HEK293 (cell line): ENCODE results near the gene DISC1.
A peak's percentile ranks its signal among the peaks of the same experiment; 100 is the strongest.

Experiments
- CTCF ChIA-PET: fragments of 350-600 bp; formaldehyde crosslinking; extraction: SDS; loops from one replicate; lab custom pipeline; 2021; ENCODE audit warnings: antibody characterized with exemption; lab: Yijun Ruan, JAX
- POLR2A ChIA-PET: fragments of 300-600 bp; formaldehyde crosslinking; extraction: SDS; loops from one replicate; lab custom pipeline; 2020; ENCODE audit warnings: antibody characterized with exemption, inconsistent platforms; lab: Yijun Ruan, JAX
- H3K27ac ChIP-seq: fragments of 200-500 bp; sonication (Bioruptor generic); 2 replicates; pipeline ENCODE4 v1.5.1; 2014; ENCODE audit warnings: low read depth, low read length, control low read depth, inconsistent platforms; ENCODE audit errors: extremely low read depth
- H3K36me3 ChIP-seq, 2 experiments: fragments of 200-500 bp in 1 of 2; sonication (Bioruptor generic) in 1 of 2; 1 replicate in 1 of 2; 2 replicates in 1 of 2; pipeline ENCODE4 v1.5.1; 2014 to 2017; ENCODE audit warnings: inconsistent platforms in 2 of 2, low read length in 2 of 2; ENCODE audit not compliant: control insufficient read depth in 2 of 2, insufficient read depth in 1 of 2
- H3K4me1 ChIP-seq: fragments of 200-500 bp; sonication (Bioruptor generic); 2 replicates; pipeline ENCODE4 v1.5.1; 2014; ENCODE audit warnings: mild to moderate bottlenecking, low read length, inconsistent platforms; ENCODE audit not compliant: control insufficient read depth, insufficient read depth
- H3K4me3 ChIP-seq: 2 replicates; pipeline ENCODE4 v1.5.1; 2011; ENCODE audit warnings: low read depth, mild to moderate bottlenecking, control low read depth, low read length, moderate library complexity
- H3K9me3 ChIP-seq: fragments of 200-500 bp; sonication (Bioruptor generic); 2 replicates; pipeline ENCODE4 v1.5.1; 2014; ENCODE audit warnings: low read depth, low read length, inconsistent platforms; ENCODE audit not compliant: control insufficient read depth, insufficient read depth
- BCL11B ChIP-seq: fragments of 450-650 bp; formaldehyde crosslinking; IDR thresholded peaks from 2 replicates; pipeline ENCODE4 v1.5.1; 2016; ENCODE audit warnings: low read depth, missing biosample characterization, missing genetic modification characterization
- GLI2 ChIP-seq: fragments of 450-650 bp; formaldehyde crosslinking; IDR thresholded peaks from 2 replicates; pipeline ENCODE4; 2017; ENCODE audit warnings: missing biosample characterization, missing genetic modification characterization, low read depth, borderline replicate concordance
- HOXA7 ChIP-seq: sonication (generic); formaldehyde crosslinking; IDR thresholded peaks from 2 replicates; pipeline ENCODE4 v1.8.1; 2022; ENCODE audit warnings: missing genetic modification reagents, borderline replicate concordance
- KLF16 ChIP-seq: fragments of 450-650 bp; formaldehyde crosslinking; IDR thresholded peaks from 2 replicates; pipeline ENCODE4 v1.5.1; 2017; ENCODE audit warnings: missing biosample characterization, missing genetic modification characterization
- KLF8 ChIP-seq: fragments of 450-650 bp; formaldehyde crosslinking; IDR thresholded peaks from 2 replicates; pipeline ENCODE4 v1.5.1; 2016; ENCODE audit warnings: missing biosample characterization, missing genetic modification characterization
- OVOL3 ChIP-seq: fragments of 450-650 bp; formaldehyde crosslinking; IDR thresholded peaks from 2 replicates; pipeline ENCODE4 v1.5.1; 2016; ENCODE audit warnings: missing biosample characterization, missing genetic modification characterization
- PRDM2 ChIP-seq: fragments of 450-650 bp; formaldehyde crosslinking; IDR thresholded peaks from 2 replicates; pipeline ENCODE4 v1.5.1; 2016; ENCODE audit warnings: missing biosample characterization, missing genetic modification characterization, borderline replicate concordance
- RBAK ChIP-seq: fragments of 450-650 bp; formaldehyde crosslinking; IDR thresholded peaks from 2 replicates; pipeline ENCODE4 v1.5.1; 2016; ENCODE audit warnings: missing biosample characterization, missing genetic modification characterization
- REST ChIP-seq: fragments of 450-650 bp; formaldehyde crosslinking; IDR thresholded peaks from 2 replicates; pipeline ENCODE4 v1.5.1; 2016; ENCODE audit warnings: missing biosample characterization, missing genetic modification characterization
- SP7 ChIP-seq: fragments of 450-650 bp; formaldehyde crosslinking; IDR thresholded peaks from 2 replicates; pipeline ENCODE4 v1.5.1; 2016; ENCODE audit warnings: missing biosample characterization, missing genetic modification characterization
- ZBTB21 ChIP-seq: fragments of 450-650 bp; formaldehyde crosslinking; IDR thresholded peaks from 2 replicates; pipeline ENCODE4 v1.5.1; 2017; ENCODE audit warnings: missing biosample characterization, missing genetic modification characterization
- ZBTB8A ChIP-seq: fragments of 450-650 bp; formaldehyde crosslinking; IDR thresholded peaks from 2 replicates; pipeline ENCODE4 v1.5.1; 2016; ENCODE audit warnings: missing biosample characterization, missing genetic modification characterization
- ZFP37 ChIP-seq: fragments of 450-650 bp; formaldehyde crosslinking; IDR thresholded peaks from 2 replicates; pipeline ENCODE4 v1.5.1; 2016; ENCODE audit warnings: missing biosample characterization, missing genetic modification characterization
- ZNF138 ChIP-seq: fragments of 450-650 bp; formaldehyde crosslinking; IDR thresholded peaks from 2 replicates; pipeline ENCODE4 v1.5.1; 2016; ENCODE audit warnings: missing biosample characterization, missing genetic modification characterization, borderline replicate concordance
- ZNF140 ChIP-seq: fragments of 450-650 bp; formaldehyde crosslinking; IDR thresholded peaks from 2 replicates; pipeline ENCODE4 v1.5.1; 2016; ENCODE audit warnings: missing biosample characterization, missing genetic modification characterization
- ZNF202 ChIP-seq: fragments of 450-650 bp; formaldehyde crosslinking; IDR thresholded peaks from 2 replicates; pipeline ENCODE4 v1.5.1; 2016; ENCODE audit warnings: missing biosample characterization, missing genetic modification characterization, borderline replicate concordance
- ZNF266 ChIP-seq: fragments of 450-650 bp; formaldehyde crosslinking; IDR thresholded peaks from 2 replicates; pipeline ENCODE4 v1.5.1; 2016; ENCODE audit warnings: missing biosample characterization, missing genetic modification characterization, low read depth
- ZNF354C ChIP-seq: fragments of 450-650 bp; formaldehyde crosslinking; IDR thresholded peaks from 2 replicates; pipeline ENCODE4 v1.5.1; 2016; ENCODE audit warnings: missing biosample characterization, missing genetic modification characterization, low read depth, borderline replicate concordance
- ZNF394 ChIP-seq: fragments of 450-650 bp; formaldehyde crosslinking; IDR thresholded peaks from 2 replicates; pipeline ENCODE4 v1.5.1; 2016; ENCODE audit warnings: missing biosample characterization, missing genetic modification characterization, mild to moderate bottlenecking, moderate library complexity, borderline replicate concordance
- ZNF404 ChIP-seq: fragments of 450-650 bp; formaldehyde crosslinking; IDR thresholded peaks from 2 replicates; pipeline ENCODE4 v1.5.1; 2017; ENCODE audit warnings: missing biosample characterization, missing genetic modification characterization
- ZNF529 ChIP-seq: fragments of 450-650 bp; formaldehyde crosslinking; IDR thresholded peaks from 2 replicates; pipeline ENCODE4 v1.5.1; 2017; ENCODE audit warnings: missing genetic modification characterization, missing biosample characterization; ENCODE audit not compliant: insufficient replicate concordance
- ZNF555 ChIP-seq: fragments of 450-650 bp; formaldehyde crosslinking; conservative IDR thresholded peaks from 2 replicates; pipeline ENCODE4 v1.5.1; 2017; ENCODE audit warnings: missing biosample characterization, mild to moderate bottlenecking, missing genetic modification characterization, inconsistent platforms
- ZNF558 ChIP-seq: fragments of 450-650 bp; formaldehyde crosslinking; IDR thresholded peaks from 2 replicates; pipeline ENCODE4 v1.5.1; 2016; ENCODE audit warnings: missing biosample characterization, missing genetic modification characterization
- ZNF560 ChIP-seq: fragments of 450-650 bp; formaldehyde crosslinking; IDR thresholded peaks from 2 replicates; pipeline ENCODE4 v1.5.1; 2017; ENCODE audit warnings: missing biosample characterization, missing genetic modification characterization, borderline replicate concordance
- ZNF580 ChIP-seq: fragments of 450-650 bp; formaldehyde crosslinking; IDR thresholded peaks from 2 replicates; pipeline ENCODE4 v1.5.1; 2016; ENCODE audit warnings: missing biosample characterization, missing genetic modification characterization
- ZNF629 ChIP-seq: fragments of 450-650 bp; formaldehyde crosslinking; IDR thresholded peaks from 2 replicates; pipeline ENCODE4 v1.5.1; 2017; ENCODE audit warnings: missing biosample characterization, missing genetic modification characterization
- ZXDB ChIP-seq: fragments of 450-650 bp; formaldehyde crosslinking; IDR thresholded peaks from 2 replicates; pipeline ENCODE4 v1.5.1; 2016; ENCODE audit warnings: missing biosample characterization, missing genetic modification characterization

Gene DISC1

GRCh38 chr1:231785073-231785472 lies 158.5 kb downstream of the DISC1 start (continued):
- peak; percentile 53; the same call in 1 of the 2 replicates for TF ChIP-seq ZNF580 (tag by site-specific recombination)
- peak; percentile 58 for TF ChIP-seq OVOL3
- peak; percentile 73 for TF ChIP-seq ZBTB8A (tag by site-specific recombination)
- TF ChIP-seq ZNF555: peak; percentile 84
- peak; percentile 26; the same call in 1 of the 2 replicates for TF ChIP-seq GLI2
- TF ChIP-seq ZNF354C (tag by site-specific recombination): peak; percentile 93; the same call in 1 of the 2 replicates
- peak; percentile 89 for TF ChIP-seq ZNF202 (tag by site-specific recombination)
- TF ChIP-seq ZNF629 (tag by site-specific recombination): 0 out of 2 replicates have a peak, but pooled peaks have one; percentile 12
- 0 out of 2 replicates have a peak, but pooled peaks have one; percentile 65 for TF ChIP-seq RBAK (tag by site-specific recombination)
- peak; percentile 41 for TF ChIP-seq ZNF529 (tag by site-specific recombination)
- TF ChIP-seq ZXDB (tag by site-specific recombination): peak; percentile 56
- peak; percentile 70; the same call in 1 of the 2 replicates for TF ChIP-seq ZNF266 (tag by site-specific recombination)
- peak; percentile 37; the same call in 1 of the 2 replicates for TF ChIP-seq ZNF138 (tag by site-specific recombination)
- peak; percentile 88 for TF ChIP-seq ZNF404 (tag by site-specific recombination)
- TF ChIP-seq ZNF560 (tag by site-specific recombination): peak; percentile 73; the same call in 1 of the 2 replicates
- TF ChIP-seq ZNF394 (tag by site-specific recombination): peak; percentile 86; the same call in 1 of the 2 replicates
- TF ChIP-seq ZNF558 (tag by site-specific recombination): peak; percentile 57
- 0 out of 2 replicates have a peak, but pooled peaks have one; percentile 33 for TF ChIP-seq ZBTB21 (tag by site-specific recombination)

GRCh38 chr1:231786126-231786525 lies 159.5 kb downstream of the DISC1 start:
- Histone ChIP-seq H3K9me3 (no peaks in the 10 kb centered on the region), H3K27ac (no peak overlapping the region), H3K4me3 (no peak overlapping the region), H3K4me1 (no peaks in the 10 kb centered on the region), H3K36me3 (no peaks in the 10 kb centered on the region)
- POLR2A ChIA-PET: no interaction called here
- CTCF ChIA-PET: interaction anchor here (1.0 to 2.0 kb wide), 3 partner anchors 20 to 29 kb away, joined by 4 to 14 read pairs (median 5); no protein-coding TSS in a partner anchor
- TF ChIP-seq SP7 (tag by site-specific recombination) (no peak), KLF16 (tag by site-specific recombination) (no peak), BCL11B (tag by site-specific recombination) (no peak), HOXA7 (CRISPR knock-in tag) (no peak), KLF8 (tag by site-specific recombination) (no peak), ZFP37 (no peak), PRDM2 (tag by site-specific recombination) (no peak), REST (tag by site-specific recombination) (no peak), ZNF140 (tag by site-specific recombination) (no peak)
